HCT116 (cell line): Measurements from ENCODE around the gene ADCY10.

ENCODE experiments used
- EZH2 ChIP-seq: fragments of 200-600 bp; sonication (generic); IDR thresholded peaks from 2 replicates; pipeline ENCODE4 v1.6.1; 2017; ENCODE audit warnings: antibody characterized with exemption, mixed run types
- EZH2phosphoT487 ChIP-seq: fragments of 200-600 bp; IDR thresholded peaks from 2 replicates; pipeline ENCODE4 v1.6.1; 2018; ENCODE audit warnings: antibody characterized with exemption, borderline replicate concordance
- MAX ChIP-seq: IDR thresholded peaks from 2 replicates; pipeline ENCODE4 v1.6.1; 2012
- POLR2A ChIP-seq: IDR thresholded peaks from 2 replicates; pipeline ENCODE4 v1.7.0; 2011; ENCODE audit warnings: borderline replicate concordance; ENCODE audit not compliant: insufficient read depth, insufficient read length; ENCODE audit errors: extremely low read depth
- POLR2AphosphoS5 ChIP-seq: IDR thresholded peaks from 2 replicates; pipeline ENCODE4 v1.6.1; 2011; ENCODE audit warnings: mild to moderate bottlenecking, low read depth, low read length, moderate library complexity
- RAD21 ChIP-seq: IDR thresholded peaks from 2 replicates; pipeline ENCODE4 v1.6.1; 2012; ENCODE audit warnings: low read depth, mild to moderate bottlenecking
- REST ChIP-seq: IDR thresholded peaks from 2 replicates; pipeline ENCODE4 v1.6.1; 2012; ENCODE audit warnings: low read depth
- SRF ChIP-seq: IDR thresholded peaks from 2 replicates; pipeline ENCODE4 v1.6.1; 2012; ENCODE audit warnings: low read depth
- TCF7L2 ChIP-seq: IDR thresholded peaks from 2 replicates; pipeline ENCODE4 v1.7.0; 2011; ENCODE audit warnings: borderline replicate concordance, inconsistent platforms; ENCODE audit not compliant: insufficient read depth, insufficient read length; ENCODE audit errors: extremely low read depth
- ZFX ChIP-seq: fragments of 450-650 bp; IDR thresholded peaks from 2 replicates; pipeline ENCODE4 v1.6.1; 2017
- ZNF274 ChIP-seq: fragments of 200-500 bp; sonication (Bioruptor generic); IDR thresholded peaks from 2 replicates; pipeline ENCODE4 v1.6.1; 2014; ENCODE audit warnings: mild to moderate bottlenecking, low read depth, low read length, inconsistent platforms
- TF ChIP-seq, protein P1 (sequence below), 3 experiments: fragments of 200-600 bp in 1 of 3; sonication (generic) in 1 of 3; IDR thresholded peaks in 2 of 3; conservative IDR thresholded peaks in 1 of 3; 2 replicates each; pipeline ENCODE4 v1.5.1; 2012 to 2017; ENCODE audit warnings: low read depth in 2 of 3, low read length in 2 of 3, antibody characterized with exemption in 1 of 3, borderline replicate concordance in 1 of 3, control low read depth in 1 of 3, mild to moderate bottlenecking in 1 of 3, mixed read lengths in 1 of 3, mixed run types in 1 of 3, moderate library complexity in 1 of 3; ENCODE audit not compliant: insufficient read depth in 1 of 3

- TF ChIP-seq, protein P1, sequence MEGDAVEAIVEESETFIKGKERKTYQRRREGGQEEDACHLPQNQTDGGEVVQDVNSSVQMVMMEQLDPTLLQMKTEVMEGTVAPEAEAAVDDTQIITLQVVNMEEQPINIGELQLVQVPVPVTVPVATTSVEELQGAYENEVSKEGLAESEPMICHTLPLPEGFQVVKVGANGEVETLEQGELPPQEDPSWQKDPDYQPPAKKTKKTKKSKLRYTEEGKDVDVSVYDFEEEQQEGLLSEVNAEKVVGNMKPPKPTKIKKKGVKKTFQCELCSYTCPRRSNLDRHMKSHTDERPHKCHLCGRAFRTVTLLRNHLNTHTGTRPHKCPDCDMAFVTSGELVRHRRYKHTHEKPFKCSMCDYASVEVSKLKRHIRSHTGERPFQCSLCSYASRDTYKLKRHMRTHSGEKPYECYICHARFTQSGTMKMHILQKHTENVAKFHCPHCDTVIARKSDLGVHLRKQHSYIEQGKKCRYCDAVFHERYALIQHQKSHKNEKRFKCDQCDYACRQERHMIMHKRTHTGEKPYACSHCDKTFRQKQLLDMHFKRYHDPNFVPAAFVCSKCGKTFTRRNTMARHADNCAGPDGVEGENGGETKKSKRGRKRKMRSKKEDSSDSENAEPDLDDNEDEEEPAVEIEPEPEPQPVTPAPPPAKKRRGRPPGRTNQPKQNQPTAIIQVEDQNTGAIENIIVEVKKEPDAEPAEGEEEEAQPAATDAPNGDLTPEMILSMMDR (IDR thresholded peaks at IDR 0.05 in 2 of 3, conservative IDR thresholded peaks at IDR 0.05 in 1 of 3; ENCODE audit: borderline replicate concordance in 1 of 3, insufficient read depth in 1 of 3, low read depth in 2 of 3, low read length in 2 of 3): no peak
- TF ChIP-seq EZH2phosphoT487: no peak
- TF ChIP-seq POLR2AphosphoS5: no peak
- TF ChIP-seq MAX: no peak
- no peak for TF ChIP-seq EZH2
- TF ChIP-seq POLR2A: no peak
- TF ChIP-seq RAD21: no peak
- TF ChIP-seq REST: no peak
- no peak for TF ChIP-seq ZFX
- no peak for TF ChIP-seq SRF
- no peak for TF ChIP-seq ZNF274
- no peak for TF ChIP-seq TCF7L2
Measured at GRCh38 chr1:167795810-167796740, 117.9 kb downstream of the ADCY10 start.
